Mesenteric fat pad (tissue), 1 donor: ENCODE measurements around the gene MGAM2. TPM values are rescaled to one million over a fixed set of nuclear protein-coding genes. Genes with fewer than 3 reads are reported as not detected.

Source experiments
- DNase-seq: peaks from one replicate; pipeline ENCODE4 v3.0.0-alpha.2; 2020; ENCODE audit warnings: low spot score
- total RNA-seq: library from RNA; stranded (reverse); fragmentation: NEBNext Ultra II Directional; extraction: Animal tissue kit (Norgen Biotek cat#: 25700); gene quantifications from one replicate; pipeline ENCODE4 v1.2.1, GENCODE V29; 2021
- donor health status: DM: yes; HTN: yes; CAD: no.

Gene MGAM2
- total RNA-seq, 1 donor from 2014 or later: 1.2 TPM

- no peak for DNase-seq
These were observed 152.3 kb downstream of the MGAM2 start for GRCh38 chr7:142263598-142264380.

Other genes with a start within 250 kb of the MGAM2 start
- gene OR9A4, start 195.3 kb upstream of the MGAM2 start, total RNA-seq: not detected
- 2.6 TPM for gene CLEC5A, start 164.7 kb upstream of the MGAM2 start, total RNA-seq
- gene TAS2R38, start 137.9 kb upstream of the MGAM2 start, total RNA-seq: not detected
- 17.0 TPM for gene MGAM, start 115.8 kb upstream of the MGAM2 start, total RNA-seq
- not detected for gene PRSS58, start 146.3 kb downstream of the MGAM2 start, total RNA-seq